Upper lobe of left lung (tissue), 4 donors: ENCODE results near the gene BDNF.

Source experiments
- CTCF ChIP-seq, 6 experiments: fragments of 450-650 bp in 4 of 6; fragments of 200-600 bp in 2 of 6; sonication (generic) in 2 of 6; IDR thresholded peaks; one replicate each; pipeline ENCODE4 v1.5.1; 2016 to 2019; ENCODE audit warnings: antibody characterized with exemption in 6 of 6
- EP300 ChIP-seq, 4 donors: sonication (generic); formaldehyde crosslinking; IDR thresholded peaks; one replicate each; pipeline ENCODE4 v1.5.1; 2017; ENCODE audit warnings: antibody characterized with exemption in 4 of 4, control low read depth in 2 of 4
- POLR2A ChIP-seq, 4 donors: fragments of 450-650 bp; IDR thresholded peaks; one replicate each; pipeline ENCODE4 v1.5.1; 2016 to 2017; ENCODE audit warnings: antibody characterized with exemption in 4 of 4, mild to moderate bottlenecking in 2 of 4

GRCh38 chr11:27703481-27703880 is 3.2 kb upstream of the BDNF start:
- TF ChIP-seq CTCF (IDR thresholded peaks at IDR 0.05) (no peak), EP300 (IDR thresholded peaks at IDR 0.05) (no peak), POLR2A (IDR thresholded peaks at IDR 0.05) (no peak)
